Measurements from ENCODE around the gene MRRF.

- TF ChIP-seq POLR2A (IDR thresholded peaks at IDR 0.05; ENCODE audit: low read depth, low read length) (no peak), TAF1 (IDR thresholded peaks at IDR 0.05; ENCODE audit: borderline replicate concordance, low read depth, low read length) (no peak)
These were observed 60.4 kb downstream of the MRRF start for GRCh38 chr9:122325124-122325523.

Measured in GM12892 (cell line).